ENCODE results near the gene TIAL1. TPM values are rescaled to one million over a fixed set of nuclear protein-coding genes. Genes with fewer than 3 reads are reported as not detected.

Gene TIAL1
- total RNA-seq, 1 experiment from 2014 or later: 46.6 TPM

DNA sequence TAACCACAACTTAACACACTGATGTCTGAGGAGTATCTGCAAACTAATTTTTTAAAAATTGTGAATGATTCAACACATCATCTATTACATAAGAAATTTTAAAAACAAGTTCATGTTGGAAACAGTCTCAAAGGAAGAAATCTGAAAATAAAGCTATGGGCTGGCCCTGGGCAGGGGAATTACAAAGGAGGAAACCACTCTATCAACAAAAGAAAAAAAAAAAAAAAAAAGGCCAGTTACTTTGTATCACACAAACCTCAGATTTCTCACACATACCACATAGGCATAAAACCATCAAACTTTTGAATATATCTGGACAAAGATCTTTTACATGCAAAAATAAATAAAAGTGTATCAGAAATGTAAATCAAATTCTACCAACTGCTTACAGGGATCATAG is 20.8 kb downstream of the TIAL1 start:
- H3K4me2 ChIP-seq (ENCODE audit: low read length): no peak overlapping the region
- no peak overlapping the region for H3K9ac ChIP-seq (ENCODE audit: low read length)
- no peak overlapping the region for H3K27ac ChIP-seq (ENCODE audit: low read length)
- no peaks in the 10 kb centered on the region for H3K27me3 ChIP-seq (ENCODE audit: low read length)
- no peaks in the 10 kb centered on the region for H3K9me2 ChIP-seq (replicated peaks; ENCODE audit: low read length)
- ATAC-seq: no peak
- no peaks in the 10 kb centered on the region for H3K4me1 ChIP-seq (ENCODE audit: insufficient read depth, low read length)
- no peaks in the 10 kb centered on the region for H3K9me3 ChIP-seq (ENCODE audit: low read length)
- POLR2A ChIA-PET (ENCODE audit: unreplicated experiment): no interaction called here
- H3K36me3 ChIP-seq (ENCODE audit: low read depth, low read length): peaks cover 62% of the 10 kb centered on the region
- no peak for DNase-seq
- H3F3A ChIP-seq (ENCODE audit: low read length, unreplicated experiment): no peaks in the 10 kb centered on the region
- intact Hi-C loops (cut with micrococcal nuclease): no loop called here
- H2AFZ ChIP-seq (ENCODE audit: low read length): no peak overlapping the region
- H3K4me3 ChIP-seq (ENCODE audit: low read length): no peak overlapping the region
- TF ChIP-seq EZH2phosphoT487 (IDR thresholded peaks at IDR 0.05; ENCODE audit: borderline replicate concordance, low read length): no peak
- TF ChIP-seq, protein P1, sequence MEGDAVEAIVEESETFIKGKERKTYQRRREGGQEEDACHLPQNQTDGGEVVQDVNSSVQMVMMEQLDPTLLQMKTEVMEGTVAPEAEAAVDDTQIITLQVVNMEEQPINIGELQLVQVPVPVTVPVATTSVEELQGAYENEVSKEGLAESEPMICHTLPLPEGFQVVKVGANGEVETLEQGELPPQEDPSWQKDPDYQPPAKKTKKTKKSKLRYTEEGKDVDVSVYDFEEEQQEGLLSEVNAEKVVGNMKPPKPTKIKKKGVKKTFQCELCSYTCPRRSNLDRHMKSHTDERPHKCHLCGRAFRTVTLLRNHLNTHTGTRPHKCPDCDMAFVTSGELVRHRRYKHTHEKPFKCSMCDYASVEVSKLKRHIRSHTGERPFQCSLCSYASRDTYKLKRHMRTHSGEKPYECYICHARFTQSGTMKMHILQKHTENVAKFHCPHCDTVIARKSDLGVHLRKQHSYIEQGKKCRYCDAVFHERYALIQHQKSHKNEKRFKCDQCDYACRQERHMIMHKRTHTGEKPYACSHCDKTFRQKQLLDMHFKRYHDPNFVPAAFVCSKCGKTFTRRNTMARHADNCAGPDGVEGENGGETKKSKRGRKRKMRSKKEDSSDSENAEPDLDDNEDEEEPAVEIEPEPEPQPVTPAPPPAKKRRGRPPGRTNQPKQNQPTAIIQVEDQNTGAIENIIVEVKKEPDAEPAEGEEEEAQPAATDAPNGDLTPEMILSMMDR (conservative IDR thresholded peaks at IDR 0.05; ENCODE audit: low read depth, low read length): no peak
- no peak for TF ChIP-seq EZH2 (IDR thresholded peaks at IDR 0.05; ENCODE audit: low read length, unreplicated experiment)
- CTCF ChIA-PET: no interaction called here
- no peaks in the 10 kb centered on the region; the same call in 1 of the 2 replicates for H3K79me2 ChIP-seq (ENCODE audit: low read length)
- no TSS peak for BruUV-seq (replicated peaks)
- H4K20me1 ChIP-seq (ENCODE audit: low read length): no peaks in the 10 kb centered on the region

DNA sequence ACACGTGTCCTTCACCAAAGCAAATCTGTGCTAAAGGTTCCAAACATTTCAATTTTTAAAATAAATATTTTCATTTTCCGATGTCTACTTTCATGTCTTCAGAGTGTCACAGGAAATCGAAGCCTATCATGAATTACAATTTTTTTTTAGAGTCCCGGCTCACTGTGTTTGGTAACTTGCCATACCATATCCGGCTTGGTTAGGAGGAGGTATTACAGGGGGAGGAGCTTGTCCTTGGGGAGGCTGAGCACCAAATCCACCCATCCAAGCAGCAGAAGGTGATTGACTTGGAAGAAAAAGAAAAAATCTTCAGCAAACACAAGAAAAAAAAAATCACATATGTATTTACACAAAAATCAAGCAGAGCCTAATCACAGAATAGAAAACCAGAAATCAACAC is 21.3 kb downstream of the TIAL1 start:
- no peak for ATAC-seq
- CTCF ChIA-PET: no interaction called here

DNA sequence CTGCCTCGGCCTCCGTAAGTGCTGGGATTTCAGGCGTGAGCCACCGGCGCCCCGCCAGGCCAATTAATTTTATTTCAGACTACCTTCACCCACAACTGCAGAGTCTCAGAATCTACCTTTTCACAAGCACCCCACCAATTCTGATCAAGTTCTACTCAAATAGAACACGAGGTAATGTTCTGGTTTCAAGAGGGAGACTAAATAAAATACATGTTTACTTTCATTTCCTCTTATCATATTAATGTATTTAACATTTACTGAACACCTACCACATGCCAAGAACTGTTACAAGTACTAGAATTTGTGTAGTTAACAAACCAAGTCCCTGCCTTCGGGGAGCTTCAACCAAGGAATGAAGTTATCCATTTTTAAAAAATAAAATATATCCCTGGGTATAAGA is 28.8 kb downstream of the TIAL1 start:
- Histone ChIP-seq H3K27me3 (ENCODE audit: low read length) (no peaks in the 10 kb centered on the region), H3K27ac (ENCODE audit: low read length) (no peak overlapping the region), H3K4me3 (ENCODE audit: low read length) (no peak overlapping the region), H3F3A (ENCODE audit: low read length, unreplicated experiment) (no peaks in the 10 kb centered on the region), H3K9ac (ENCODE audit: low read length) (no peak overlapping the region), H3K36me3 (ENCODE audit: low read depth, low read length) (no peaks in the 10 kb centered on the region), H3K4me2 (ENCODE audit: low read length) (no peak overlapping the region), H3K9me2 (replicated peaks; ENCODE audit: low read length) (no peaks in the 10 kb centered on the region), H3K79me2 (ENCODE audit: low read length) (no peaks in the 10 kb centered on the region), H3K4me1 (ENCODE audit: insufficient read depth, low read length) (no peaks in the 10 kb centered on the region), H2AFZ (ENCODE audit: low read length) (no peak overlapping the region), H3K9me3 (ENCODE audit: low read length) (no peaks in the 10 kb centered on the region), H4K20me1 (ENCODE audit: low read length) (no peaks in the 10 kb centered on the region)
- DNase-seq (no peak), ATAC-seq (no peak)
- CTCF ChIA-PET: no interaction called here
- BruUV-seq (replicated peaks): no TSS peak
- TF ChIP-seq EZH2 (IDR thresholded peaks at IDR 0.05; ENCODE audit: low read length, unreplicated experiment): no peak
- no peak for TF ChIP-seq EZH2phosphoT487 (IDR thresholded peaks at IDR 0.05; ENCODE audit: borderline replicate concordance, low read length)
- POLR2A ChIA-PET (ENCODE audit: unreplicated experiment): no interaction called here
- intact Hi-C loops (cut with micrococcal nuclease): no loop called here

More for the DNA sequence above, 21.3 kb downstream of the TIAL1 start:
- intact Hi-C loops (cut with micrococcal nuclease): no loop called here
- BruUV-seq (replicated peaks): no TSS peak
- Histone ChIP-seq H3K9ac (ENCODE audit: low read length) (no peak overlapping the region), H3K36me3 (ENCODE audit: low read depth, low read length) (peaks cover 61% of the 10 kb centered on the region), H3K4me3 (ENCODE audit: low read length) (no peak overlapping the region), H2AFZ (ENCODE audit: low read length) (no peak overlapping the region), H3K27ac (ENCODE audit: low read length) (no peak overlapping the region), H3K27me3 (ENCODE audit: low read length) (no peaks in the 10 kb centered on the region), H3K79me2 (ENCODE audit: low read length) (no peaks in the 10 kb centered on the region), H3K4me2 (ENCODE audit: low read length) (no peak overlapping the region), H3K9me2 (replicated peaks; ENCODE audit: low read length) (no peaks in the 10 kb centered on the region), H3F3A (ENCODE audit: low read length, unreplicated experiment) (no peaks in the 10 kb centered on the region), H4K20me1 (ENCODE audit: low read length) (no peaks in the 10 kb centered on the region), H3K9me3 (ENCODE audit: low read length) (no peaks in the 10 kb centered on the region), H3K4me1 (ENCODE audit: insufficient read depth, low read length) (no peaks in the 10 kb centered on the region)
- no peak for DNase-seq
- POLR2A ChIA-PET (ENCODE audit: unreplicated experiment): no interaction called here
- TF ChIP-seq EZH2 (IDR thresholded peaks at IDR 0.05; ENCODE audit: low read length, unreplicated experiment) (no peak), EZH2phosphoT487 (IDR thresholded peaks at IDR 0.05; ENCODE audit: borderline replicate concordance, low read length) (no peak)
- TF ChIP-seq, protein P1 (conservative IDR thresholded peaks at IDR 0.05; ENCODE audit: low read depth, low read length): no peak
